Stimulated activated CD8-positive, alpha-beta memory T cell treated with anti-CD3 and anti-CD28 coated beads, Interleukin-4, amount 100 ng/mL, for 24 hours (primary cell): ENCODE measurements around the gene RSPO4.
A peak's percentile ranks its signal among the peaks of the same experiment; 100 is the strongest.

ENCODE experiments used
- DNase-seq: peaks from one replicate; pipeline ENCODE4 v3.0.0-alpha.2; 2020; ENCODE audit warnings: low read depth

RSPO4 gene

GRCh38 chr20:967796-968742 lies 34.0 kb downstream of the RSPO4 start:
- no peak for DNase-seq

- no peak for DNase-seq
These were observed 36.2 kb downstream of the RSPO4 start for GRCh38 chr20:965956-966355.

GRCh38 chr20:963795-964194 lies 38.3 kb downstream of the RSPO4 start:
- DNase-seq = no peak

GRCh38 chr20:962683-963082 lies 39.4 kb downstream of the RSPO4 start:
- no peak for DNase-seq

- no peak for DNase-seq
These were observed 39.9 kb downstream of the RSPO4 start for GRCh38 chr20:962223-962622.

GRCh38 chr20:961768-962167 lies 40.3 kb downstream of the RSPO4 start:
- DNase-seq = no peak

- DNase-seq = no peak
These were observed 42.0 kb downstream of the RSPO4 start for GRCh38 chr20:959996-960615.

GRCh38 chr20:958936-959815 lies 42.9 kb downstream of the RSPO4 start:
- no peak for DNase-seq

GRCh38 chr20:957544-957943 lies 44.6 kb downstream of the RSPO4 start:
- no peak for DNase-seq

GRCh38 chr20:956330-956951 lies 45.7 kb downstream of the RSPO4 start:
- DNase-seq = peak; percentile 61

GRCh38 chr20:955656-956055 lies 46.5 kb downstream of the RSPO4 start:
- no peak for DNase-seq

- DNase-seq = no peak
These were observed 47.0 kb downstream of the RSPO4 start for GRCh38 chr20:955111-955510.

GRCh38 chr20:953742-954141 lies 48.4 kb downstream of the RSPO4 start:
- DNase-seq = no peak

- DNase-seq = no peak
These were observed 49.8 kb downstream of the RSPO4 start for GRCh38 chr20:952196-952795.

GRCh38 chr20:951384-952169 lies 50.5 kb downstream of the RSPO4 start:
- no peak for DNase-seq

- no peak for DNase-seq
These were observed 52.4 kb downstream of the RSPO4 start for GRCh38 chr20:949717-950116.

- DNase-seq = no peak
These were observed 55.3 kb downstream of the RSPO4 start for GRCh38 chr20:946826-947225.

- no peak for DNase-seq
These were observed 56.3 kb downstream of the RSPO4 start for GRCh38 chr20:945841-946240.

- DNase-seq = no peak
These were observed 57.2 kb downstream of the RSPO4 start for GRCh38 chr20:944774-945410.

GRCh38 chr20:944148-944547 lies 58.0 kb downstream of the RSPO4 start:
- no peak for DNase-seq
